ENCODE data around the gene FBXO21. TPM values are rescaled to one million over a fixed set of nuclear protein-coding genes. Genes with fewer than 3 reads are reported as not detected.

Gene FBXO21, protein sequence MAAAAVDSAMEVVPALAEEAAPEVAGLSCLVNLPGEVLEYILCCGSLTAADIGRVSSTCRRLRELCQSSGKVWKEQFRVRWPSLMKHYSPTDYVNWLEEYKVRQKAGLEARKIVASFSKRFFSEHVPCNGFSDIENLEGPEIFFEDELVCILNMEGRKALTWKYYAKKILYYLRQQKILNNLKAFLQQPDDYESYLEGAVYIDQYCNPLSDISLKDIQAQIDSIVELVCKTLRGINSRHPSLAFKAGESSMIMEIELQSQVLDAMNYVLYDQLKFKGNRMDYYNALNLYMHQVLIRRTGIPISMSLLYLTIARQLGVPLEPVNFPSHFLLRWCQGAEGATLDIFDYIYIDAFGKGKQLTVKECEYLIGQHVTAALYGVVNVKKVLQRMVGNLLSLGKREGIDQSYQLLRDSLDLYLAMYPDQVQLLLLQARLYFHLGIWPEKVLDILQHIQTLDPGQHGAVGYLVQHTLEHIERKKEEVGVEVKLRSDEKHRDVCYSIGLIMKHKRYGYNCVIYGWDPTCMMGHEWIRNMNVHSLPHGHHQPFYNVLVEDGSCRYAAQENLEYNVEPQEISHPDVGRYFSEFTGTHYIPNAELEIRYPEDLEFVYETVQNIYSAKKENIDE
- polyA plus RNA-seq (2013), result 16.7 and 17.5 TPM in 2 replicates

DNA sequence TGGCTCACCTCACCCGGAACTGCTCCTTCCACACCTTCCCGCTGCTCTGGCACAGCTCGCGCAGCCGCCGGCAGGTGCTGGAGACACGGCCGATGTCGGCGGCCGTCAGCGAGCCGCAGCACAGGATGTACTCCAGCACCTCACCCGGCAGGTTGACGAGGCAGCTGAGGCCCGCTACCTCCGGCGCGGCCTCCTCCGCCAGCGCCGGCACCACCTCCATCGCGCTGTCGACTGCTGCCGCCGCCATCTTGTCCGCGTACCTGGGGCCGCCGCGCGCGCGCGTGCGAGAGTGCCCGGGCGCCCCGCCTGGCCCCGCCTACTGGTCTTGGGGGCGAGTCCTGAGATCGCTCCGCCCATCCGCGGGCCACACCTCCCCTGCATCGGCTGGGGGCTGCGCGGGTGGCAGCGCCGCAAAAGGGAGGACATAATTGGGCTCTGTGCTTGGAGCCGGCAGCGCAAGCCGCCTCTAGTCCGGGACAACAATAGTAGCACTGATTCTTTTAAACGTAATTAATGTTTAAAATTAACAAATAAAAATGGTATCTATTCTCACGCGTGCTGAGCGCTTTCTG is at the start of gene FBXO21:
TSS of gene FBXO21 (minus strand) at position 261 of the 572 bp plus-strand sequence. CDS start at position 247, 14 bp downstream.
- Histone ChIP-seq H3K4me2 (ENCODE audit: low read length) (peak within 1 kb of the TSS; percentile 97), H4K91ac (ENCODE audit: low read depth, low read length) (peak within 1 kb of the TSS; percentile 59), H2AK5ac (ENCODE audit: low read length) (no peak within 1 kb of the TSS), H3K23ac (ENCODE audit: low read length) (no peak within 1 kb of the TSS), H3K18ac (ENCODE audit: low read length) (peak within 1 kb of the TSS; percentile 48), H2BK120ac (ENCODE audit: insufficient read depth, low read length, poor library complexity) (no peak within 1 kb of the TSS), H2BK12ac (ENCODE audit: low read length) (no peak within 1 kb of the TSS), H2AFZ (ENCODE audit: insufficient read depth, low read length, poor library complexity) (peak within 1 kb of the TSS; percentile 55), H4K8ac (ENCODE audit: low read depth, low read length) (peak within 1 kb of the TSS; percentile 79), H4K12ac (ENCODE audit: low read depth, low read length) (peak within 1 kb of the TSS; percentile 71), H3K4me3 (ENCODE audit: low read depth, low read length) (peak within 1 kb of the TSS; percentile 100), H3K9me3 (ENCODE audit: insufficient read depth, low read depth, low read length) (no peaks in the 10 kb centered on the region), H3K27ac (ENCODE audit: low read depth, low read length) (no peak within 1 kb of the TSS), H3K79me1 (ENCODE audit: low read length) (peaks cover 4% of the 10 kb centered on the region), H3K14ac (ENCODE audit: low read length) (peak within 1 kb of the TSS; percentile 69), H3K4me1 (ENCODE audit: control insufficient read depth in 1 of 2, insufficient read depth in 2 of 2, low read length in 2 of 2) (peaks cover 6 to 9% of the 10 kb centered on the region in 2 experiments), H3K4ac (ENCODE audit: low read depth, low read length) (no peak within 1 kb of the TSS), H2BK5ac (ENCODE audit: low read depth, low read length, poor library complexity) (no peak within 1 kb of the TSS), H3K79me2 (ENCODE audit: control insufficient read depth, insufficient read depth, low read length, poor library complexity) (peaks cover 7% of the 10 kb centered on the region), H3K9ac (ENCODE audit: low read length) (peak within 1 kb of the TSS; percentile 96), H3K27me3 (ENCODE audit: insufficient read depth, low read length) (no peaks in the 10 kb centered on the region), H3K36me3 (ENCODE audit: control insufficient read depth in 1 of 2, insufficient read depth in 2 of 2, low read length in 2 of 2) (peaks cover 2 to 3% of the 10 kb centered on the region in 2 experiments)
- no CpG with 5 or more reads among the region's 59 CpGs for WGBS (ENCODE audit: extremely low coverage, insufficient coverage, insufficient read length)
- DNase-seq, result peak; percentile 84 to 94

DNA sequence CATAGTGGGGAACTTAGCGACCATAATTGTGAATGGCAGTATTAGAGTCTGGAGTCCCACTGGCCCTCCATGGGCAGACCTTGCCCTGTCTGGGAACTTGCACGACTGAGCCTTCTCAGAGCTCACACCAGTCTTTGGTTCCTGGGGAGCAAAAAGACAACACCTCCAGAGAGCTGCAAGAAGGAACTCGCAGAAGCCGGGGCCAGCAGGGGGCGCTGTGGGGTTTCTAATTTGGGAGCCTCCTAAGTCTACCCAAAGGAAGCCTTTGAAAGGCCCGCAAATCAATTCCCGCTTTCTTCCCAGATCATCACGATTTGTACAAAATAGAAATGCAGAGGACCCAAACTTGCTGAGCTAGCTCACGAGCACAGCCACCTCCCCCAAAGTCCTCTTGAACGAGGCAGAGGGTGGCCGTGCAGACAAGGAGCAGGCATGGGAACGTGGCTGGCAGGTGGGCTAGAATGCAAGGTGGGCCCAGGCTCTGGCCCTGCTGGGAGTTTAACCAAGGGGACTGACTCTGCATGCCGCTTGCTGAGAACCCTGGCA is 46.3 kb upstream of the FBXO21 start:
- Histone ChIP-seq H4K12ac (ENCODE audit: low read depth, low read length) (no peak overlapping the region), H3K4me1 (ENCODE audit: control insufficient read depth in 1 of 2, insufficient read depth in 2 of 2, low read length in 2 of 2) (no peaks in the 10 kb centered on the region), H3K27me3 (ENCODE audit: insufficient read depth, low read length) (no peaks in the 10 kb centered on the region), H3K79me1 (ENCODE audit: low read length) (no peaks in the 10 kb centered on the region), H3K23ac (ENCODE audit: low read length) (no peak overlapping the region), H3K79me2 (ENCODE audit: control insufficient read depth, insufficient read depth, low read length, poor library complexity) (no peaks in the 10 kb centered on the region), H3K27ac (ENCODE audit: low read depth, low read length) (no peak overlapping the region), H3K4ac (ENCODE audit: low read depth, low read length) (no peak overlapping the region), H2BK5ac (ENCODE audit: low read depth, low read length, poor library complexity) (no peak overlapping the region), H3K36me3 (ENCODE audit: control insufficient read depth in 1 of 2, insufficient read depth in 2 of 2, low read length in 2 of 2) (no peaks in the 10 kb centered on the region), H3K14ac (ENCODE audit: low read length) (no peak overlapping the region), H4K8ac (ENCODE audit: low read depth, low read length) (no peak overlapping the region), H3K4me3 (ENCODE audit: low read depth, low read length) (no peak overlapping the region), H3K4me2 (ENCODE audit: low read length) (no peak overlapping the region), H2AK5ac (ENCODE audit: low read length) (no peak overlapping the region), H2BK12ac (ENCODE audit: low read length) (no peak overlapping the region), H4K91ac (ENCODE audit: low read depth, low read length) (no peak overlapping the region), H3K18ac (ENCODE audit: low read length) (no peak overlapping the region), H3K9me3 (ENCODE audit: insufficient read depth, low read depth, low read length) (no peaks in the 10 kb centered on the region), H2BK120ac (ENCODE audit: insufficient read depth, low read length, poor library complexity) (no peak overlapping the region), H3K9ac (ENCODE audit: low read length) (no peak overlapping the region), H2AFZ (ENCODE audit: insufficient read depth, low read length, poor library complexity) (no peak overlapping the region)
- WGBS (ENCODE audit: extremely low coverage, insufficient coverage, insufficient read length), result no CpG with 5 or more reads among the region's 13 CpGs
- DNase-seq, result peak; percentile 63 to 73

DNA sequence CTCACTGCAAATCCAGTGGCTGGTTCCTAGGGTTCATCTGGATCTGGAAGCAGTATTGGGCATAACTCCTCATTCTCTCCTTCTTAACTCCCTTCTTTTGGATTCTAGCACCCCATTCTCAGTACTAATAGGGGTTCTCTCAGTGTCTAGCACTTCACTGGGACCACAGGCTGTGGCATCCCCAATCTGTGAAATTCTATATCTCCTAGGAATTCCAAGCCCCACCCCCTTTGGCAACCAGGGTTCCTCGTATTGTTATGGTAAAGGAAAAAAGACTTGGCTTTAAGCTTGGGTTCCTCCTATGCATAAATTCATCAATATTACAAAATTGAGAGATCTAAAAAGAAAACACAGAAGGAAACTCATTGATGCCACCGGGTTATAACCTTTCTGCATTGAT is 45.0 kb upstream of the FBXO21 start:
- no peak overlapping the region for H3K4me3 ChIP-seq (ENCODE audit: low read depth, low read length)
- H2AK5ac ChIP-seq (ENCODE audit: low read length), result no peak overlapping the region
- no peak overlapping the region for H3K14ac ChIP-seq (ENCODE audit: low read length)
- H2BK5ac ChIP-seq (ENCODE audit: low read depth, low read length, poor library complexity), result no peak overlapping the region
- H3K4me1 ChIP-seq (ENCODE audit: control insufficient read depth in 1 of 2, insufficient read depth in 2 of 2, low read length in 2 of 2), result no peaks in the 10 kb centered on the region
- DNase-seq, result no peak
- H3K4me2 ChIP-seq (ENCODE audit: low read length), result no peak overlapping the region
- no peak overlapping the region for H2AFZ ChIP-seq (ENCODE audit: insufficient read depth, low read length, poor library complexity)
- no peak overlapping the region for H2BK120ac ChIP-seq (ENCODE audit: insufficient read depth, low read length, poor library complexity)
- H4K8ac ChIP-seq (ENCODE audit: low read depth, low read length), result no peak overlapping the region
- no peak overlapping the region for H3K18ac ChIP-seq (ENCODE audit: low read length)
- H3K79me2 ChIP-seq (ENCODE audit: control insufficient read depth, insufficient read depth, low read length, poor library complexity), result no peaks in the 10 kb centered on the region
- H3K27me3 ChIP-seq (ENCODE audit: insufficient read depth, low read length), result no peaks in the 10 kb centered on the region
- no CpG with 5 or more reads among the region's 2 CpGs for WGBS (ENCODE audit: extremely low coverage, insufficient coverage, insufficient read length)
- H3K79me1 ChIP-seq (ENCODE audit: low read length), result no peaks in the 10 kb centered on the region
- no peak overlapping the region for H3K4ac ChIP-seq (ENCODE audit: low read depth, low read length)
- no peak overlapping the region for H3K9ac ChIP-seq (ENCODE audit: low read length)
- no peak overlapping the region for H3K27ac ChIP-seq (ENCODE audit: low read depth, low read length)
- no peak overlapping the region for H4K12ac ChIP-seq (ENCODE audit: low read depth, low read length)
- H3K9me3 ChIP-seq (ENCODE audit: insufficient read depth, low read depth, low read length), result no peaks in the 10 kb centered on the region
- H2BK12ac ChIP-seq (ENCODE audit: low read length), result no peak overlapping the region
- H3K23ac ChIP-seq (ENCODE audit: low read length), result no peak overlapping the region
- no peak overlapping the region for H4K91ac ChIP-seq (ENCODE audit: low read depth, low read length)
- H3K36me3 ChIP-seq (ENCODE audit: control insufficient read depth in 1 of 2, insufficient read depth in 2 of 2, low read length in 2 of 2), result no peaks in the 10 kb centered on the region

DNA sequence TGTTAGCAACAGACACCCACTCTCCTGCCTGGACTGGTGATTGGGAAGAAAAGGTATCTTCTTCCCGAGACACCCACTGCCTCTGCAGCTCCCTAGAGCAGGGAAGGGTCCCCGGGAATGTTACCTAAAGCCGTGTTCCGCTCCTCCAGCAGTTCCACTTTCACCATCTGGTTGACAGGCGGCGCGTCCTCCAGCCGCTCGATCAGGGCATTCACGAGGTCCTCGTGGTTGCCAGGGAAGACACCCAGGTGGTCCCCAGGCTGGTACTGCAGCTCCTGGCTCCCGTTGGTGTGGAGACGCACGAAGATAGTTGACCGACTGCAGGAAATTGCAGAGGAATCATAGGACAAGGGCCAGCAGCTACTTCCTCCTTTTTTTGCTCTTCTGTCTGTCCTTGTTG is 44.2 kb upstream of the FBXO21 start:
- WGBS (ENCODE audit: extremely low coverage, insufficient coverage, insufficient read length), result no CpG with 5 or more reads among the region's 15 CpGs
- Histone ChIP-seq H3K9ac (ENCODE audit: low read length) (no peak overlapping the region), H3K36me3 (ENCODE audit: control insufficient read depth in 1 of 2, insufficient read depth in 2 of 2, low read length in 2 of 2) (no peaks in the 10 kb centered on the region), H3K4me2 (ENCODE audit: low read length) (no peak overlapping the region), H2BK12ac (ENCODE audit: low read length) (no peak overlapping the region), H2BK5ac (ENCODE audit: low read depth, low read length, poor library complexity) (no peak overlapping the region), H4K8ac (ENCODE audit: low read depth, low read length) (no peak overlapping the region), H4K12ac (ENCODE audit: low read depth, low read length) (no peak overlapping the region), H2AFZ (ENCODE audit: insufficient read depth, low read length, poor library complexity) (no peak overlapping the region), H3K27me3 (ENCODE audit: insufficient read depth, low read length) (no peaks in the 10 kb centered on the region), H3K4ac (ENCODE audit: low read depth, low read length) (no peak overlapping the region), H2AK5ac (ENCODE audit: low read length) (no peak overlapping the region), H3K23ac (ENCODE audit: low read length) (no peak overlapping the region), H3K14ac (ENCODE audit: low read length) (no peak overlapping the region), H2BK120ac (ENCODE audit: insufficient read depth, low read length, poor library complexity) (no peak overlapping the region), H4K91ac (ENCODE audit: low read depth, low read length) (no peak overlapping the region), H3K27ac (ENCODE audit: low read depth, low read length) (no peak overlapping the region), H3K9me3 (ENCODE audit: insufficient read depth, low read depth, low read length) (no peaks in the 10 kb centered on the region), H3K4me3 (ENCODE audit: low read depth, low read length) (no peak overlapping the region), H3K18ac (ENCODE audit: low read length) (no peak overlapping the region), H3K4me1 (ENCODE audit: control insufficient read depth in 1 of 2, insufficient read depth in 2 of 2, low read length in 2 of 2) (no peaks in the 10 kb centered on the region), H3K79me1 (ENCODE audit: low read length) (no peaks in the 10 kb centered on the region), H3K79me2 (ENCODE audit: control insufficient read depth, insufficient read depth, low read length, poor library complexity) (no peaks in the 10 kb centered on the region)
- DNase-seq, result no peak

All from trophoblast cell (in vitro differentiated cells and primary cell).